ENCODE measurements around the gene BCLAF1.
A peak's percentile ranks its signal among the peaks of the same experiment; 100 is the strongest.

BCLAF1 gene

GRCh38 chr6:136289579-136290409 is at the start of gene BCLAF1:
Gene BCLAF1, minus strand, starts transcription at chr6:136289846. Its CDS starts 9,980 bp downstream, at chr6:136279866.
- Histone ChIP-seq H3K4me1 (peaks cover 31% of the 10 kb centered on the region), H3K4me3 (peak within 1 kb of the TSS; percentile 99), H3K36me3 (replicated peaks) (peaks cover 16% of the 10 kb centered on the region), H3K9me3 (no peaks in the 10 kb centered on the region), H3K27me3 (ENCODE audit: low read depth) (no peaks in the 10 kb centered on the region)
- DNase-seq (ENCODE audit: low spot score in 2 of 2), result peak; percentile 97 to 99
- in situ Hi-C loops (cut with MboI; ENCODE audit: low sequenced_read_pairs), result loop anchor here (25.0 kb wide), 1 partner anchor 498 kb away; the partner anchor contains the start of gene MAP3K5

DNA sequence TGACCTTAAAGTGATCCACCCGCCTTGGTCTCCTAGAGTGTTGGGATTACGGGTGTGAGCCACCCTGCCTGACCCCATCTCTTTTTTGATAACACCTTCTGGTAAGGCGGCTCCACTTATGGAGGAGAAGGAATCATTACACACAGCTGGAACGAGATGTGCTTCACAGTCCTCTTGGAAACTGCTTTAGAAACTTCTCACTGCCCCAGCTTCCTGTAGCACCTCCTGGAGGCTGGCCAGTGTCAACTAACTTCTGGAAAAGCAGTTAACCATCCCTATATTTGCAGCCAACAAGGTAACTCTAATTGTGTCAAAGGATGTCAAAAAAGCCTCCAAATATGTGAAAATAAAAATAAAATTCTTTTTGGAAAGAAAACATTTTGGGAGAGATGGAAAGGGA is 48.8 kb upstream of the BCLAF1 start:
- Histone ChIP-seq H3K27me3 (ENCODE audit: low read depth) (no peaks in the 10 kb centered on the region), H3K4me1 (no peaks in the 10 kb centered on the region), H3K4me3 (no peak overlapping the region), H3K9me3 (no peaks in the 10 kb centered on the region), H3K36me3 (replicated peaks) (no peaks in the 10 kb centered on the region)
- DNase-seq (ENCODE audit: low spot score in 2 of 2), result no peak
- in situ Hi-C loops (cut with MboI; ENCODE audit: low sequenced_read_pairs), result no loop called here

- in situ Hi-C loops (cut with MboI; ENCODE audit: low sequenced_read_pairs), result no loop called here
- H3K4me1 ChIP-seq, result no peaks in the 10 kb centered on the region
- no peaks in the 10 kb centered on the region for H3K36me3 ChIP-seq (replicated peaks)
- no peaks in the 10 kb centered on the region for H3K27me3 ChIP-seq (ENCODE audit: low read depth)
- no peak for DNase-seq (ENCODE audit: low spot score in 2 of 2)
- no peaks in the 10 kb centered on the region for H3K9me3 ChIP-seq
- no peak overlapping the region for H3K4me3 ChIP-seq
Measured at GRCh38 chr6:136337606-136338005, 48.0 kb upstream of the BCLAF1 start.

- in situ Hi-C loops (cut with MboI; ENCODE audit: low sequenced_read_pairs), result no loop called here
- no peaks in the 10 kb centered on the region for H3K9me3 ChIP-seq
- H3K36me3 ChIP-seq (replicated peaks), result no peaks in the 10 kb centered on the region
- no peaks in the 10 kb centered on the region for H3K27me3 ChIP-seq (ENCODE audit: low read depth)
- no peaks in the 10 kb centered on the region for H3K4me1 ChIP-seq
- no peak for DNase-seq (ENCODE audit: low spot score in 2 of 2)
- no peak overlapping the region for H3K4me3 ChIP-seq
Measured at GRCh38 chr6:136337121-136337520, 47.5 kb upstream of the BCLAF1 start.

DNA sequence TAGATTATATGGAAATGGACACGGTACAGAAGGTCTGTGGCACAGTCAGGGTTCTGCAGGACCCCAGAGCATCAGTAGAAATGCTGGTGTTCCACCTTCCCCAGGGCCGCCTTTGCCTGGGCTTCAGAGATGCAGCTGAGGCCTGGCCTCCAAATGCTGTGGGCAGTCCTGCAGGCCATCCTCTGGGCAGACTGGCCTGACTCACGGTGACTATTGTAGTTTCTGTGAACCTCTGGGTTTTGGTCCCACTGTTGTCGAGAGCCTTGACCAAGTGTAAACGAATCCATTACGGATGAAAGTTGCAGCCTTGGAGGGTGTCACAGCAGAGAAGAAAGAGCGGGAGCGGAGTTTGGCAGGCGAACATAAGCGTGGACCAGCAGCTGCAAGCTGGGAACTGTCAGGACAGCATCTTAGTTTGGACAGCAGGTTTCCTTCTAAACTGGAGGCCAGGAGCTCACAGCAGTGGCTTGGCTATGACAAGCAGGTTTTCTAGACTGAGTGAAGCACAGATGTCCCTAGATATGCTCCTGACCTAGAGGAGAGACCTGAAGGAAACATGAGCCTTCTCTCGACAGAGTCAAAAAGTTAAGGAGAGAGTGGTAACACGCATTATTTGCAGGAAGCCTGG is 46.2 kb upstream of the BCLAF1 start:
- no peak overlapping the region for H3K4me3 ChIP-seq
- no peaks in the 10 kb centered on the region for H3K36me3 ChIP-seq (replicated peaks)
- no peaks in the 10 kb centered on the region for H3K9me3 ChIP-seq
- H3K4me1 ChIP-seq, result no peaks in the 10 kb centered on the region
- in situ Hi-C loops (cut with MboI; ENCODE audit: low sequenced_read_pairs), result no loop called here
- no peaks in the 10 kb centered on the region for H3K27me3 ChIP-seq (ENCODE audit: low read depth)
- DNase-seq (ENCODE audit: low spot score in 2 of 2), result no peak

DNA sequence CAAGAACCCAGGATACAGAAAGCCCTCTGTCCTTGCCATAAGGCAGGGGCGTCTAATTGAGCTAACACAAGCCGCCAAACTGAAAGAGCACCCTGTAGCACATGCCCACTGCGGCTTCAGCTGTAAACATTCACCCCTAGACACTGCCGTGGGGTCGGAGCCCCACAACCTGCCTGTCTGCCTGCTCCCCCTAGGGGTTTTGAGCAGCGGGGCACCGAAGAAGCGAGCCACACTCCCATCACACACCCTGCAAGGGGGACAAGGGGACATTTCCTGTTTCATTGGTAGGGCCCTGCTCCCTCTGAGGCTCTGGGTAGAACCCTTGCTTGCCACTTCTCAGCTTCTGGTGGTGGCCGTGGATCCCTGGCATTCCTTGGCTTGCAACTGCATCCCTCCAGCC is 45.2 kb upstream of the BCLAF1 start:
- Histone ChIP-seq H3K36me3 (replicated peaks) (no peaks in the 10 kb centered on the region), H3K27me3 (ENCODE audit: low read depth) (no peaks in the 10 kb centered on the region), H3K9me3 (no peaks in the 10 kb centered on the region), H3K4me3 (no peak overlapping the region), H3K4me1 (peaks cover 3% of the 10 kb centered on the region; the same call in 1 of the 2 replicates)
- DNase-seq (ENCODE audit: low spot score in 2 of 2), result peak in 1 of 2 experiments; percentile 34
- in situ Hi-C loops (cut with MboI; ENCODE audit: low sequenced_read_pairs), result no loop called here

DNA sequence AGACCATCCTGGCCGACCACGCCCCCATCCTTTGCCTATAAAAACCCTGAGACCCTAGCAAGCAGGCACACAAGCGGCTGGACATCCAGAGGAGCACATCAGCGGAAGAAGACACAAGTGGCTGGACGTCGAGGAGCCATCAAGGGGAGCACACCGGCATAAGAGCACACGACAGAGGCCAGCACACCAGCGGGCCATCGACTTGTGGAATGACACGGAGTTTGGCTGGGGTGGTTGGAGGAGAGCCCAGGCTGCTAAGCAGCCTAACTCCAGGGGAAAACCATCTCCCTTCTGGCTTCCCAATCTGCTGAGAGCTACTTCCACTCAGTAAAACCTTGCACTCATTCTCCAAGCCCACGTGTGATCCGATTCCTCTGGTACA is 44.8 kb upstream of the BCLAF1 start:
- Histone ChIP-seq H3K4me3 (no peak overlapping the region), H3K9me3 (no peaks in the 10 kb centered on the region), H3K27me3 (ENCODE audit: low read depth) (no peaks in the 10 kb centered on the region), H3K36me3 (replicated peaks) (no peaks in the 10 kb centered on the region), H3K4me1 (peaks cover 5% of the 10 kb centered on the region; the same call in 1 of the 2 replicates)
- in situ Hi-C loops (cut with MboI; ENCODE audit: low sequenced_read_pairs), result no loop called here
- no peak for DNase-seq (ENCODE audit: low spot score in 2 of 2)

- Histone ChIP-seq H3K9me3 (no peaks in the 10 kb centered on the region), H3K4me3 (no peak overlapping the region), H3K4me1 (peaks cover 5% of the 10 kb centered on the region; the same call in 1 of the 2 replicates), H3K27me3 (ENCODE audit: low read depth) (no peaks in the 10 kb centered on the region), H3K36me3 (replicated peaks) (no peaks in the 10 kb centered on the region)
- in situ Hi-C loops (cut with MboI; ENCODE audit: low sequenced_read_pairs), result no loop called here
- DNase-seq (ENCODE audit: low spot score in 2 of 2), result no peak
Measured at GRCh38 chr6:136333824-136334464, 44.3 kb upstream of the BCLAF1 start.

DNA sequence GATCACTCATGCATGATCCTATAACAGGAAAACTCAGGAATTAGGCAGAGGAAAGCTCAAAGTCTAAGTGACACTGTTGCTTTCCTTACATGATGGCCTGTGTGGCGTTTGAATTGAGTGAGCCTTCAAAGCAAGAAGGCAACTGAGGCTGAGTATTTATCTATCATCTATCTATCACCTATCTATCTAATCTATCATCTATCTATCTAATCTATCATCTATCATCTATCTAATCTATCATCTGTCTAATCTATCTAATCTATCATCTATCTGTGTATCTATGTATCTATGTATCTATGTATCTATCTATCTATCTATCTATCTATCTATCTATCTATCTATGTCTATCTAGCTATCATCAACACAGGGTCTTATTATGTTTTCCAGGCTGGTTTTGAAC is 41.8 kb upstream of the BCLAF1 start:
- Histone ChIP-seq H3K27me3 (ENCODE audit: low read depth) (no peaks in the 10 kb centered on the region), H3K4me3 (no peak overlapping the region), H3K36me3 (replicated peaks) (no peaks in the 10 kb centered on the region), H3K9me3 (no peaks in the 10 kb centered on the region), H3K4me1 (peaks cover 5% of the 10 kb centered on the region; the same call in 1 of the 2 replicates)
- DNase-seq (ENCODE audit: low spot score in 2 of 2), result no peak
- in situ Hi-C loops (cut with MboI; ENCODE audit: low sequenced_read_pairs), result no loop called here

GRCh38 chr6:136330634-136331033 is 41.0 kb upstream of the BCLAF1 start:
- Histone ChIP-seq H3K4me3 (no peak overlapping the region), H3K9me3 (no peaks in the 10 kb centered on the region), H3K4me1 (peaks cover 5% of the 10 kb centered on the region; the same call in 1 of the 2 replicates), H3K36me3 (replicated peaks) (no peaks in the 10 kb centered on the region), H3K27me3 (ENCODE audit: low read depth) (no peaks in the 10 kb centered on the region)
- in situ Hi-C loops (cut with MboI; ENCODE audit: low sequenced_read_pairs), result no loop called here
- DNase-seq (ENCODE audit: low spot score in 2 of 2), result no peak

- H3K4me3 ChIP-seq, result no peak overlapping the region
- no peak for DNase-seq (ENCODE audit: low spot score in 2 of 2)
- no peaks in the 10 kb centered on the region for H3K27me3 ChIP-seq (ENCODE audit: low read depth)
Measured at GRCh38 chr6:136326038-136326553, 36.5 kb upstream of the BCLAF1 start.

DNA sequence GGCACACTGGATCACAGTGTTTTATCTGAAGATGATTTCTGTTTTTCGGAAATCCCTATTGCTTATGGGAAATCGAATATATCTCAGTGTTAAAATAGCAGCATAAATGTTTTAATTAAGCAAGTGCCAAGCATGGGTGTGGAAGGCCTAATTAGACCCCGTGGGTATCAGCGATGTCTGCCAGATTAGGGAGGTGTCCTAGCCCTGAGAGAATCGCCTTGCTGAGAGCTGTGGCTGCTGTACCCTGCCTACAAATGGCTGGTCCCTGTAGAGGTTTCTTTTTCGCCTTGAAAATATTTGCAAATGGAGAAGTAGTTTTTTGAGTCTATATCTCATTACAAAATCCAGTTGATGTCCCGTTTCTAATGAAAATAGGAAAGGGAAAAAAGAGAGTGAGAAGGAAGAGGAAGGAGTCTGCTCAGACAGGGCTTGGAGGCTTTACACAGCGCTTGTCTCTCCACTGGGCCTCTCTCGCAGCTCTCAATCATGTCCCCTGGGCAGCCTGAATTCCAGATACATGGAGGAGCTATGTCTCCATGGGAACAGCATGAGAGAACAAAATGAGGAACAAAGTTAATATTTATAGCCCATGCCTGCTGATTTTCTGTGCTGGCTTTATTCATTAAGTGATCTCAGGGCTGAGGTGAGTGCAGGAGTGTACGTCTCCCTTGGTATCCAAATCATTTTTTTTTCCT is 35.2 kb upstream of the BCLAF1 start:
- in situ Hi-C loops (cut with MboI; ENCODE audit: low sequenced_read_pairs), result no loop called here
- Histone ChIP-seq H3K27me3 (ENCODE audit: low read depth) (no peaks in the 10 kb centered on the region), H3K36me3 (replicated peaks) (no peaks in the 10 kb centered on the region), H3K9me3 (no peaks in the 10 kb centered on the region), H3K4me3 (no peak overlapping the region), H3K4me1 (peaks cover 11% of the 10 kb centered on the region)
- DNase-seq (ENCODE audit: low spot score in 2 of 2), result no peak

More at GRCh38 chr6:136326038-136326553, 36.5 kb upstream of the BCLAF1 start:
- in situ Hi-C loops (cut with MboI; ENCODE audit: low sequenced_read_pairs), result no loop called here
- Histone ChIP-seq H3K36me3 (replicated peaks) (no peaks in the 10 kb centered on the region), H3K4me1 (peaks cover 14% of the 10 kb centered on the region), H3K9me3 (no peaks in the 10 kb centered on the region)

- H3K4me3 ChIP-seq, result no peak overlapping the region
- in situ Hi-C loops (cut with MboI; ENCODE audit: low sequenced_read_pairs), result no loop called here
Measured at GRCh38 chr6:136323431-136324112, 33.9 kb upstream of the BCLAF1 start.

More at GRCh38 chr6:136323431-136324112, 33.9 kb upstream of the BCLAF1 start:
- peak; percentile 72 to 84 for DNase-seq (ENCODE audit: low spot score in 2 of 2)
- Histone ChIP-seq H3K36me3 (replicated peaks) (no peaks in the 10 kb centered on the region), H3K27me3 (ENCODE audit: low read depth) (no peaks in the 10 kb centered on the region), H3K9me3 (no peaks in the 10 kb centered on the region), H3K4me1 (peaks cover 9% of the 10 kb centered on the region)
